BE2C (cell line): ENCODE results near the gene SYNRG. TPM values are rescaled to one million over a fixed set of nuclear protein-coding genes. Genes with fewer than 3 reads are reported as not detected.

ENCODE experiments used
- DNase-seq: peaks from one replicate; pipeline ENCODE4 v3.0.0-alpha.2; 2020
- H3K27me3 ChIP-seq: fragments of 250-450 bp; sonication (Bioruptor Pico); 2 replicates; pipeline ENCODE4 v1.5.1; 2020; ENCODE audit warnings: mild to moderate bottlenecking
- H3K36me3 ChIP-seq: fragments of 250-450 bp; sonication (Bioruptor Pico); 2 replicates; pipeline ENCODE4 v1.5.1; 2020; ENCODE audit warnings: mild to moderate bottlenecking
- H3K4me1 ChIP-seq: fragments of 250-450 bp; sonication (Bioruptor Pico); 2 replicates; pipeline ENCODE4 v1.5.1; 2020
- H3K4me3 ChIP-seq: 2 replicates; pipeline ENCODE4 v1.5.1; 2011; ENCODE audit warnings: low read depth, low read length
- H3K9me3 ChIP-seq: fragments of 250-450 bp; sonication (Bioruptor Pico); 2 replicates; pipeline ENCODE4 v1.5.1; 2020
- polyA plus RNA-seq: library from polyadenylated mRNA; unstranded; fragments of >200 nt; gene quantifications from one replicate; pipeline ENCODE4 v1.2.1, GENCODE V29; 2012; ENCODE audit warnings: low read depth, missing spikeins; ENCODE audit not compliant: insufficient read length, insufficient read depth
- TF ChIP-seq, protein P1 (sequence below): IDR thresholded peaks from 2 replicates; pipeline ENCODE4 v1.5.1; 2012; ENCODE audit warnings: mild to moderate bottlenecking, low read depth, low read length

Gene SYNRG, protein sequence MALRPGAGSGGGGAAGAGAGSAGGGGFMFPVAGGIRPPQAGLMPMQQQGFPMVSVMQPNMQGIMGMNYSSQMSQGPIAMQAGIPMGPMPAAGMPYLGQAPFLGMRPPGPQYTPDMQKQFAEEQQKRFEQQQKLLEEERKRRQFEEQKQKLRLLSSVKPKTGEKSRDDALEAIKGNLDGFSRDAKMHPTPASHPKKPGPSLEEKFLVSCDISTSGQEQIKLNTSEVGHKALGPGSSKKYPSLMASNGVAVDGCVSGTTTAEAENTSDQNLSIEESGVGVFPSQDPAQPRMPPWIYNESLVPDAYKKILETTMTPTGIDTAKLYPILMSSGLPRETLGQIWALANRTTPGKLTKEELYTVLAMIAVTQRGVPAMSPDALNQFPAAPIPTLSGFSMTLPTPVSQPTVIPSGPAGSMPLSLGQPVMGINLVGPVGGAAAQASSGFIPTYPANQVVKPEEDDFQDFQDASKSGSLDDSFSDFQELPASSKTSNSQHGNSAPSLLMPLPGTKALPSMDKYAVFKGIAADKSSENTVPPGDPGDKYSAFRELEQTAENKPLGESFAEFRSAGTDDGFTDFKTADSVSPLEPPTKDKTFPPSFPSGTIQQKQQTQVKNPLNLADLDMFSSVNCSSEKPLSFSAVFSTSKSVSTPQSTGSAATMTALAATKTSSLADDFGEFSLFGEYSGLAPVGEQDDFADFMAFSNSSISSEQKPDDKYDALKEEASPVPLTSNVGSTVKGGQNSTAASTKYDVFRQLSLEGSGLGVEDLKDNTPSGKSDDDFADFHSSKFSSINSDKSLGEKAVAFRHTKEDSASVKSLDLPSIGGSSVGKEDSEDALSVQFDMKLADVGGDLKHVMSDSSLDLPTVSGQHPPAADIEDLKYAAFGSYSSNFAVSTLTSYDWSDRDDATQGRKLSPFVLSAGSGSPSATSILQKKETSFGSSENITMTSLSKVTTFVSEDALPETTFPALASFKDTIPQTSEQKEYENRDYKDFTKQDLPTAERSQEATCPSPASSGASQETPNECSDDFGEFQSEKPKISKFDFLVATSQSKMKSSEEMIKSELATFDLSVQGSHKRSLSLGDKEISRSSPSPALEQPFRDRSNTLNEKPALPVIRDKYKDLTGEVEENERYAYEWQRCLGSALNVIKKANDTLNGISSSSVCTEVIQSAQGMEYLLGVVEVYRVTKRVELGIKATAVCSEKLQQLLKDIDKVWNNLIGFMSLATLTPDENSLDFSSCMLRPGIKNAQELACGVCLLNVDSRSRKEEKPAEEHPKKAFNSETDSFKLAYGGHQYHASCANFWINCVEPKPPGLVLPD (N-terminal part only)
- 9.4 TPM for polyA plus RNA-seq

DNA sequence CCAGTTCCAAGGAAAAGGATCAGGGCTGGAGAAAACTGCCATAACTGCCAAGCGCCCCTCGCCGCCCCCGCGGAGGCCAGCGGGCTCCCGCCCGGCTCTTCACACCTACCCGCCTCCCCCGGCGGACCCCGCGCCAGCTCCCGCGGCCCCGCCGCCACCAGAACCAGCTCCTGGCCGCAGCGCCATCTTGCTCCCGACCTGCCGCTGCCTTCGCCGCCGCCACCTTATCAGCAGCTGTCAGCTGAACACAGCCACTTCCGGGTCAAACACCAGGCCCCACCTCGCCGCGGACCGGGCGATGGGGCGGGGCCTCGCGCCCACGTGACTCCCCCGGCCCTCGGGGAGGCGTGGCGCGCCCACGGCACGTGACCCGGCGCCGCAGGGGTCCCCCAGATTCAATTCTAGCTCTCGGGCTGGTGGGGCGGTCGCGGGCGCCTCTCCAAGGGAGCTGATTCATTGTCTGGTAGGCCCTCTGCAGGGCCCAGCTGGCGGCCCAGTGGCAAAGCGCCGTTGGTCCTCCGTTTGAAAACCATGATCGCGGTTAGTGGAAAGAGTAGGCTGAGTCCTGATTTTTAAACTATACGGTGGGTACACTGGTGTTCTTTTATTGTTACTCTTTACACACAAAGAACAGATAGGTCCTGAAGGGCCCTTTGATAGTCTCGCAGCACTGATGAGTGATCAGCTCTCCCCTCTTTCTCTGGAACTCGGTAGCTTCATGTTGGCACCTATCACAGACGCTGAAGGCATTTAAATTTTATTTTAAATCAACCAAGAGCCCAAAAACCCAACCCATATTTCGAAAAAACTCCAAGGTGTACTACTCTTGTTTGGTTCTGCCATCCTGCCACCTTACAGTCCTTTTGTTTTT is at the start of gene SYNRG:
TSS of gene SYNRG (minus strand) at position 249 of the 871 bp plus-strand sequence. CDS start at position 186, 63 bp downstream.
- DNase-seq: peak; percentile 97
- Histone ChIP-seq H3K4me3 (peak within 1 kb of the TSS; percentile 84), H3K36me3 (peaks cover 12% of the 10 kb centered on the region), H3K9me3 (no peaks in the 10 kb centered on the region), H3K4me1 (no peaks in the 10 kb centered on the region), H3K27me3 (no peaks in the 10 kb centered on the region)
- TF ChIP-seq, protein P1, sequence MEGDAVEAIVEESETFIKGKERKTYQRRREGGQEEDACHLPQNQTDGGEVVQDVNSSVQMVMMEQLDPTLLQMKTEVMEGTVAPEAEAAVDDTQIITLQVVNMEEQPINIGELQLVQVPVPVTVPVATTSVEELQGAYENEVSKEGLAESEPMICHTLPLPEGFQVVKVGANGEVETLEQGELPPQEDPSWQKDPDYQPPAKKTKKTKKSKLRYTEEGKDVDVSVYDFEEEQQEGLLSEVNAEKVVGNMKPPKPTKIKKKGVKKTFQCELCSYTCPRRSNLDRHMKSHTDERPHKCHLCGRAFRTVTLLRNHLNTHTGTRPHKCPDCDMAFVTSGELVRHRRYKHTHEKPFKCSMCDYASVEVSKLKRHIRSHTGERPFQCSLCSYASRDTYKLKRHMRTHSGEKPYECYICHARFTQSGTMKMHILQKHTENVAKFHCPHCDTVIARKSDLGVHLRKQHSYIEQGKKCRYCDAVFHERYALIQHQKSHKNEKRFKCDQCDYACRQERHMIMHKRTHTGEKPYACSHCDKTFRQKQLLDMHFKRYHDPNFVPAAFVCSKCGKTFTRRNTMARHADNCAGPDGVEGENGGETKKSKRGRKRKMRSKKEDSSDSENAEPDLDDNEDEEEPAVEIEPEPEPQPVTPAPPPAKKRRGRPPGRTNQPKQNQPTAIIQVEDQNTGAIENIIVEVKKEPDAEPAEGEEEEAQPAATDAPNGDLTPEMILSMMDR: peak; percentile 41

DNA sequence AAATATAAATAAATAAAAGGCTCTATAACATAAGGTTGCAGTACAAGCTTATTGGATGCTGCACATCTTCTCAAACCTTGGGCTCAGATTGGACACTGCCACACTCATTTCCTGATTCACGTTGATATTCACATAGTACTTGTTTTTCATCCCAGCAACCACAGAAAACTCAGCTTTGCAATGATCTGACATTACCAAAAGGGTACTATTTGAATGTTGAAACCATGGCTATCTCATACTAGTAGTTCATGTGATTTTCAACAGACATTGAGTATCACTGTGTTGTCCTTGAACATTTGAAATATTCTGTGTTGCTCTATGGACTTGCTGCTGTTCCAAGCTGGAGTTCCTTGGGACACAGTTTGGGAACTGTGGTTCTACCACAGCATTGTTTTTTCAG is 48.0 kb upstream of the SYNRG start:
- H3K4me1 ChIP-seq: no peaks in the 10 kb centered on the region
- no peaks in the 10 kb centered on the region for H3K9me3 ChIP-seq
- no peak for DNase-seq
- no peak overlapping the region for H3K4me3 ChIP-seq
- H3K27me3 ChIP-seq: peaks cover 11% of the 10 kb centered on the region
- H3K36me3 ChIP-seq: no peaks in the 10 kb centered on the region
- TF ChIP-seq, protein P1: no peak

- Histone ChIP-seq H3K4me3 (no peak overlapping the region), H3K4me1 (no peaks in the 10 kb centered on the region)
These were observed 42.6 kb upstream of the SYNRG start for GRCh38 chr17:37651849-37652248.

DNA sequence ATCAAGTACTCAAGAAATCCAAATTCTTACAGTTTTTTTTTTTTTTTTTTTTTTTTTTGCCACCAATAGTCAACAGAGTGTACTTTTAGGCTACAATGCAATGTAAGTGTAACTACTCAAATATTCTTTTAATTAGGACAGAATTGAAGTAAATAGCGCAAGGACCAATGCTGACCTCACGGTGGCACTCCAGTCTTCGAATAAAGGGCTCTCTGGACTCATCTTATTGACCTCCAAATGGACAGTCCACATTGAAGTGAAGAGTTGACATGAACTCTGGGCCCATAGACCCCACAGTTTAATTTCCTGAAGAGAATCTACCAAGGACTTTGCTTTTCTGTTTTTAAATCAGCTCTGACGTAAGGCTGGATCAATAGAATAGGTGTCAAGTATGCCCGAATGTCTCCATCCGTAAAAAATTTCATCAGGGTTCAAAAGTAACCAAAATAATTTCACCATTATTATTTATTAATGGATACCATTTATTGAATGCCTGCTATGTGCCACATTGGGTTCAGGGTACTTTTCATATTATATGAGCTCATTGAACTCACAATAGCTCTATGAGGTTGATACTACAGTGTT is 41.3 kb upstream of the SYNRG start:
- peak; percentile 13 for DNase-seq
- H3K27me3 ChIP-seq: peaks cover 62% of the 10 kb centered on the region
- no peaks in the 10 kb centered on the region for H3K36me3 ChIP-seq
- no peaks in the 10 kb centered on the region for H3K9me3 ChIP-seq
- H3K4me3 ChIP-seq: no peak overlapping the region
- no peaks in the 10 kb centered on the region for H3K4me1 ChIP-seq
- TF ChIP-seq, protein P1: peak; percentile 51

More at GRCh38 chr17:37651849-37652248, 42.6 kb upstream of the SYNRG start:
- TF ChIP-seq, protein P1: no peak
- no peaks in the 10 kb centered on the region for H3K36me3 ChIP-seq
- H3K9me3 ChIP-seq: no peaks in the 10 kb centered on the region
- H3K27me3 ChIP-seq: peaks cover 48% of the 10 kb centered on the region
- DNase-seq: no peak

DNA sequence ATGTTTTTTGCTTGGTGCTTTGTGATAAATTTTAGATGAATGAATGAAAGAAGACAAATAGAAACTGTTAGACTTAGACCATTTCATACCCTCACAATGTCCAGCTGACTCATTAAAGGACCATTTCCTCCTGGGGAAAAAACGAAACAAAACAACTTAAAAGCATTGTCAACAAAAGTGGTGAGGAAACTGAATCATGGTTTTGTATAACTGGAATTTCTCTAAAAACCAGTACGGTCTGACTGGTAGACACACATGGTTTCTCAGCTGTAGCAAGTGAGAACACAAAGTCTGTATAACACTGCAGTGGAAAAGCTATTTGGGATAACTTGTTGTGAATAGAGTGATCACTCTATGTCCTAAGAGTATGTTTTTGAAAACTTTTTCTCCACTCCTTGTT is 39.3 kb upstream of the SYNRG start:
- Histone ChIP-seq H3K4me3 (no peak overlapping the region), H3K9me3 (no peaks in the 10 kb centered on the region), H3K4me1 (no peaks in the 10 kb centered on the region), H3K27me3 (peaks cover 81% of the 10 kb centered on the region), H3K36me3 (no peaks in the 10 kb centered on the region)
- TF ChIP-seq, protein P1: no peak
- no peak for DNase-seq
